ENCODE data around the gene ZNF367. TPM values are rescaled to one million over a fixed set of nuclear protein-coding genes. Genes with fewer than 3 reads are reported as not detected.

The ZNF367 gene
- polyA plus RNA-seq, 1 donor from 2014 or later, result 2.0 TPM

DNA sequence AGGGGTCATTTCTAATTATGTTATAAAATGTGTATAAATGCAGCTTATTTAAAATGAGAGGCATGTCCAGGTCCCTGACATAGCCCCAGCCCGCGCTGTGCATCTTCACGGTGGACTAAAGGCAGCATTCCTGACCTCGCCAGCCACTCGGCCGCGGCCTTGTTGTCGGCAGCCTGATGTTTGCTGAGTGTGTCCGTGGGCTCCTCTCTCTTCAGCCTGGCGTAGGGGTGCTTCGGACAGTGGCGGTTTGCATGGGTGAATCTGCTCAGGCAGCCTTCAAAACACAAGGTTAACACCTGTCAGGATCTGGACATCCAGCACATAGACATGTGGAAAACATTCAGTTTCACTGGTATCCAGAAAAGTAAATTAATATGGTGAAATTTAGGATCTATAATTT is 25.9 kb downstream of the ZNF367 start:
- Histone ChIP-seq H3K4me3 (ENCODE audit: low read length) (no peak overlapping the region), H3K27ac (ENCODE audit: low read length) (no peak overlapping the region), H2AFZ (ENCODE audit: low read depth, low read length) (no peak overlapping the region), H3K36me3 (ENCODE audit: insufficient read depth, low read length) (no peaks in the 10 kb centered on the region), H3K79me2 (replicated peaks; ENCODE audit: insufficient read depth, low read length) (no peaks in the 10 kb centered on the region), H3F3A (ENCODE audit: insufficient read depth, low read length, poor library complexity, severe bottlenecking) (no peaks in the 10 kb centered on the region), H3K9me2 (ENCODE audit: insufficient read depth, low read length) (no peaks in the 10 kb centered on the region), H3K9me3 (ENCODE audit: low read length) (no peaks in the 10 kb centered on the region), H3K27me3 (ENCODE audit: insufficient read depth, low read depth, low read length) (no peaks in the 10 kb centered on the region), H4K20me1 (ENCODE audit: insufficient read depth) (no peaks in the 10 kb centered on the region), H3K9ac (ENCODE audit: low read length) (no peak overlapping the region), H3K4me2 (ENCODE audit: low read length) (no peak overlapping the region)
- TF ChIP-seq, protein P1, sequence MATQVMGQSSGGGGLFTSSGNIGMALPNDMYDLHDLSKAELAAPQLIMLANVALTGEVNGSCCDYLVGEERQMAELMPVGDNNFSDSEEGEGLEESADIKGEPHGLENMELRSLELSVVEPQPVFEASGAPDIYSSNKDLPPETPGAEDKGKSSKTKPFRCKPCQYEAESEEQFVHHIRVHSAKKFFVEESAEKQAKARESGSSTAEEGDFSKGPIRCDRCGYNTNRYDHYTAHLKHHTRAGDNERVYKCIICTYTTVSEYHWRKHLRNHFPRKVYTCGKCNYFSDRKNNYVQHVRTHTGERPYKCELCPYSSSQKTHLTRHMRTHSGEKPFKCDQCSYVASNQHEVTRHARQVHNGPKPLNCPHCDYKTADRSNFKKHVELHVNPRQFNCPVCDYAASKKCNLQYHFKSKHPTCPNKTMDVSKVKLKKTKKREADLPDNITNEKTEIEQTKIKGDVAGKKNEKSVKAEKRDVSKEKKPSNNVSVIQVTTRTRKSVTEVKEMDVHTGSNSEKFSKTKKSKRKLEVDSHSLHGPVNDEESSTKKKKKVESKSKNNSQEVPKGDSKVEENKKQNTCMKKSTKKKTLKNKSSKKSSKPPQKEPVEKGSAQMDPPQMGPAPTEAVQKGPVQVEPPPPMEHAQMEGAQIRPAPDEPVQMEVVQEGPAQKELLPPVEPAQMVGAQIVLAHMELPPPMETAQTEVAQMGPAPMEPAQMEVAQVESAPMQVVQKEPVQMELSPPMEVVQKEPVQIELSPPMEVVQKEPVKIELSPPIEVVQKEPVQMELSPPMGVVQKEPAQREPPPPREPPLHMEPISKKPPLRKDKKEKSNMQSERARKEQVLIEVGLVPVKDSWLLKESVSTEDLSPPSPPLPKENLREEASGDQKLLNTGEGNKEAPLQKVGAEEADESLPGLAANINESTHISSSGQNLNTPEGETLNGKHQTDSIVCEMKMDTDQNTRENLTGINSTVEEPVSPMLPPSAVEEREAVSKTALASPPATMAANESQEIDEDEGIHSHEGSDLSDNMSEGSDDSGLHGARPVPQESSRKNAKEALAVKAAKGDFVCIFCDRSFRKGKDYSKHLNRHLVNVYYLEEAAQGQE (IDR thresholded peaks at IDR 0.05; ENCODE audit: borderline replicate concordance), result no peak
- TF ChIP-seq SMC3 (conservative IDR thresholded peaks at IDR 0.05; ENCODE audit: poor library complexity) (no peak), MXI1 (conservative IDR thresholded peaks at IDR 0.05; ENCODE audit: poor library complexity, severe bottlenecking) (no peak), POLR2AphosphoS5 (IDR thresholded peaks at IDR 0.05) (no peak), TAF1 (IDR thresholded peaks at IDR 0.05; ENCODE audit: low read depth) (no peak), EZH2 (IDR thresholded peaks at IDR 0.05; ENCODE audit: borderline replicate concordance, insufficient read depth, low read length, poor library complexity, severe bottlenecking) (no peak), EP300 (conservative IDR thresholded peaks at IDR 0.05; ENCODE audit: poor library complexity, severe bottlenecking) (no peak), RAD21 (conservative IDR thresholded peaks at IDR 0.05) (no peak)
- TF ChIP-seq, protein P2, sequence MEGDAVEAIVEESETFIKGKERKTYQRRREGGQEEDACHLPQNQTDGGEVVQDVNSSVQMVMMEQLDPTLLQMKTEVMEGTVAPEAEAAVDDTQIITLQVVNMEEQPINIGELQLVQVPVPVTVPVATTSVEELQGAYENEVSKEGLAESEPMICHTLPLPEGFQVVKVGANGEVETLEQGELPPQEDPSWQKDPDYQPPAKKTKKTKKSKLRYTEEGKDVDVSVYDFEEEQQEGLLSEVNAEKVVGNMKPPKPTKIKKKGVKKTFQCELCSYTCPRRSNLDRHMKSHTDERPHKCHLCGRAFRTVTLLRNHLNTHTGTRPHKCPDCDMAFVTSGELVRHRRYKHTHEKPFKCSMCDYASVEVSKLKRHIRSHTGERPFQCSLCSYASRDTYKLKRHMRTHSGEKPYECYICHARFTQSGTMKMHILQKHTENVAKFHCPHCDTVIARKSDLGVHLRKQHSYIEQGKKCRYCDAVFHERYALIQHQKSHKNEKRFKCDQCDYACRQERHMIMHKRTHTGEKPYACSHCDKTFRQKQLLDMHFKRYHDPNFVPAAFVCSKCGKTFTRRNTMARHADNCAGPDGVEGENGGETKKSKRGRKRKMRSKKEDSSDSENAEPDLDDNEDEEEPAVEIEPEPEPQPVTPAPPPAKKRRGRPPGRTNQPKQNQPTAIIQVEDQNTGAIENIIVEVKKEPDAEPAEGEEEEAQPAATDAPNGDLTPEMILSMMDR (IDR thresholded peaks at IDR 0.05; ENCODE audit: poor library complexity, severe bottlenecking), result no peak

DNA sequence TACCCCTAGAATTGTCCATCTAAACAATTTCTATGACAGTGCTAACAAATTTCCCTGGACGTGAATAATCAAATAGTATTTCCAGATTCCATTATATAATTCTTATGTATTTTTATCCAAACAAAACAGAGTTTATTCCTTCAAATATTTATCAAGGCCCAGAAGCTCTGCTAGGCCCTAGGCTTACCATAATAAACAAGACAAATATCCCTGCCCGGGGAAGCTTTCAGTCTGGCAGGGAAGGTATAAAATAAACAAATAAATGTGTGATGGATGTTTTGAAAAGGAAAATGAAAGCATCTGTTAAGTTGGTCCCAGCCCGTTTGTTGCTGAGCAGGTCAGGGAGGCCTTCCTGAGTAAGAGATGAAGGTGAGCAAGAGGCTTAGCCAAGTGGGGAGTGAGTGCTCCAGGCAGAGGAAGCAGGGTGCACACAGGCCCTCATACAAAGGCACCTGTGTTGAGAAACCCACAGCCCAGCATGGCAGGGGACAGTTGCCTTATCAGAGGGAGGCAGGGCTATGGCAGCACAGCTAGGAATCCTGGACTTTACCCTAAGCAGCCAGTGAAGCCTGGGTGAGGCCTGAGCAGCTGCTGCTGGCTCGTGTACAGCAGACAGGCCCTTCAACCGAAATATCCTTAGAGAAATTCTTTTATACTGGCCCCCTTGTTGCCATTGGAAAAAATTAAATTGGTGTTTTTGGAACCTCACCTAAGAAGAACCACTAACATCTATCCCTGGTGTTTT is 27.0 kb downstream of the ZNF367 start:
- no peak overlapping the region for H3K4me2 ChIP-seq (ENCODE audit: low read length)
- H3K9me3 ChIP-seq (ENCODE audit: low read length), result no peaks in the 10 kb centered on the region
- no peaks in the 10 kb centered on the region for H3K9me2 ChIP-seq (ENCODE audit: insufficient read depth, low read length)
- no peaks in the 10 kb centered on the region for H3F3A ChIP-seq (ENCODE audit: insufficient read depth, low read length, poor library complexity, severe bottlenecking)
- TF ChIP-seq, protein P2 (IDR thresholded peaks at IDR 0.05; ENCODE audit: poor library complexity, severe bottlenecking), result no peak
- TF ChIP-seq MXI1 (conservative IDR thresholded peaks at IDR 0.05; ENCODE audit: poor library complexity, severe bottlenecking) (no peak), POLR2AphosphoS5 (IDR thresholded peaks at IDR 0.05) (no peak), TAF1 (IDR thresholded peaks at IDR 0.05; ENCODE audit: low read depth) (no peak), RAD21 (conservative IDR thresholded peaks at IDR 0.05) (no peak), EP300 (conservative IDR thresholded peaks at IDR 0.05; ENCODE audit: poor library complexity, severe bottlenecking) (no peak), EZH2 (IDR thresholded peaks at IDR 0.05; ENCODE audit: borderline replicate concordance, insufficient read depth, low read length, poor library complexity, severe bottlenecking) (no peak), SMC3 (conservative IDR thresholded peaks at IDR 0.05; ENCODE audit: poor library complexity) (no peak)
- TF ChIP-seq, protein P1 (IDR thresholded peaks at IDR 0.05; ENCODE audit: borderline replicate concordance), result no peak
- no peaks in the 10 kb centered on the region for H3K79me2 ChIP-seq (replicated peaks; ENCODE audit: insufficient read depth, low read length)
- no peaks in the 10 kb centered on the region for H4K20me1 ChIP-seq (ENCODE audit: insufficient read depth)
- H3K36me3 ChIP-seq (ENCODE audit: insufficient read depth, low read length), result no peaks in the 10 kb centered on the region
- H3K4me3 ChIP-seq (ENCODE audit: low read length), result no peak overlapping the region
- H3K9ac ChIP-seq (ENCODE audit: low read length), result no peak overlapping the region
- no peak overlapping the region for H2AFZ ChIP-seq (ENCODE audit: low read depth, low read length)
- H3K27ac ChIP-seq (ENCODE audit: low read length), result no peak overlapping the region
- no peaks in the 10 kb centered on the region for H3K27me3 ChIP-seq (ENCODE audit: insufficient read depth, low read depth, low read length)
